H1 (cell line): ENCODE results near the gene ESPNL. TPM values are rescaled to one million over a fixed set of nuclear protein-coding genes. Genes with fewer than 3 reads are reported as not detected.

Experiments used
- CTCF ChIA-PET: fragments of 300-600 bp; sonication (Branson Sonifier 250); formaldehyde crosslinking; loops from one replicate; lab custom pipeline; 2021; ENCODE audit not compliant: partially characterized antibody; lab: Charles Lee
- POLR2A ChIA-PET: fragments of 300-600 bp; sonication (Branson Sonifier 250); formaldehyde crosslinking; loops from one replicate; lab custom pipeline; 2021; ENCODE audit warnings: inconsistent platforms; ENCODE audit not compliant: partially characterized antibody; lab: Charles Lee
- DNase-seq, 2 experiments: peaks; one replicate each; pipeline versions ENCODE4 v3.0.0 to v3.0.0-alpha.2; 2010 to 2022; ENCODE audit warnings: low spot score in 2 of 2, low read depth in 1 of 2, mixed read lengths in 1 of 2
- FAIRE-seq: peaks from 2 replicates; lab custom pipeline; 2011; peaks lifted over from hg19 to GRCh38; lab: Jason Lieb, UNC
- H2AFZ ChIP-seq: 2 replicates; pipeline ENCODE4 v1.8.1; 2012; ENCODE audit warnings: low read length, inconsistent platforms
- H2AK5ac ChIP-seq: 2 replicates; pipeline ENCODE4 v1.6.1; 2013; ENCODE audit warnings: low read depth, low read length
- H2BK120ac ChIP-seq: replicated peaks from 2 replicates; pipeline ENCODE3; 2013; ENCODE audit warnings: low read depth, low read length, inconsistent platforms
- H2BK12ac ChIP-seq: 2 replicates; pipeline ENCODE4 v1.6.1; 2013; ENCODE audit warnings: low read depth, low read length
- H2BK15ac ChIP-seq: 2 replicates; pipeline ENCODE4 v1.6.1; 2013; ENCODE audit warnings: low read length
- H2BK20ac ChIP-seq: 2 replicates; pipeline ENCODE4 v1.6.1; 2013; ENCODE audit warnings: low read length
- H2BK5ac ChIP-seq: 2 replicates; pipeline ENCODE4 v1.6.1; 2013; ENCODE audit warnings: low read depth, low read length
- H3K14ac ChIP-seq: 2 replicates; pipeline ENCODE4 v1.6.1; 2013; ENCODE audit warnings: inconsistent platforms; ENCODE audit not compliant: insufficient read length
- H3K18ac ChIP-seq: 2 replicates; pipeline ENCODE4 v1.6.1; 2013; ENCODE audit warnings: low read length; ENCODE audit errors: extremely low read depth
- H3K23ac ChIP-seq: 2 replicates; pipeline ENCODE4 v1.6.1; 2013; ENCODE audit warnings: inconsistent platforms; ENCODE audit not compliant: insufficient read length
- H3K23me2 ChIP-seq: 2 replicates; pipeline ENCODE4 v1.6.1; 2013; ENCODE audit warnings: low read depth, low read length
- H3K27ac ChIP-seq: 2 replicates; pipeline ENCODE4 v1.6.1; 2011; ENCODE audit warnings: low read depth, low read length, inconsistent platforms
- H3K27me3 ChIP-seq, 4 experiments: replicated peaks in 1 of 4; 1 replicate in 1 of 4; 2 replicates in 3 of 4; pipeline versions ENCODE4 v1.6.1 to v1.8.1; 2011 to 2013; ENCODE audit warnings: low read length in 3 of 4, mild to moderate bottlenecking in 3 of 4, inconsistent platforms in 2 of 4, mixed read lengths in 2 of 4, moderate library complexity in 1 of 4; ENCODE audit not compliant: control insufficient read depth in 3 of 4, insufficient read depth in 3 of 4; ENCODE audit errors: extremely low read depth in 1 of 4
- H3K36me3 ChIP-seq, 4 experiments: 2 replicates each; pipeline versions ENCODE4 v1.6.1 to v1.8.1; 2011 to 2013; ENCODE audit warnings: mild to moderate bottlenecking in 4 of 4, low read length in 3 of 4, moderate library complexity in 2 of 4, control low read depth in 1 of 4, inconsistent platforms in 1 of 4; ENCODE audit not compliant: insufficient read depth in 4 of 4, control insufficient read depth in 2 of 4
- H3K4ac ChIP-seq: replicated peaks from 2 replicates; pipeline ENCODE3; 2013; ENCODE audit warnings: low read length, low read depth, mixed read lengths, inconsistent platforms; ENCODE audit not compliant: insufficient read length
- H3K4me1 ChIP-seq, 4 experiments: replicated peaks in 1 of 4; 1 replicate in 1 of 4; 2 replicates in 3 of 4; pipeline versions ENCODE4 v1.6.1 to v1.8.1; 2011 to 2013; ENCODE audit warnings: low read length in 3 of 4, inconsistent platforms in 2 of 4, mixed read lengths in 1 of 4; ENCODE audit not compliant: insufficient read depth in 4 of 4, control insufficient read depth in 3 of 4
- H3K4me2 ChIP-seq, 2 experiments: 2 replicates each; pipeline versions ENCODE4 v1.6.1 to v1.8.1; 2011 to 2013; ENCODE audit warnings: low read depth in 2 of 2, low read length in 2 of 2, control low read depth in 1 of 2, inconsistent platforms in 1 of 2, mild to moderate bottlenecking in 1 of 2; ENCODE audit not compliant: insufficient read depth in 1 of 2
- H3K4me3 ChIP-seq, 4 experiments: fragments of 200-600, 300-600 bp in 1 of 4; sonication (generic), shearing (Covaris generic), sonication (Bioruptor Twin) in 1 of 4; 2 replicates each; pipeline versions ENCODE4 v1.5.1 to v1.8.1; 2011 to 2016; ENCODE audit warnings: low read length in 4 of 4, low read depth in 3 of 4, control low read depth in 2 of 4, inconsistent platforms in 2 of 4, mild to moderate bottlenecking in 2 of 4, mixed read lengths in 1 of 4, moderate library complexity in 1 of 4; ENCODE audit not compliant: insufficient read depth in 2 of 4; ENCODE audit errors: extremely low read depth in 1 of 4
- H3K56ac ChIP-seq: replicated peaks from 2 replicates; pipeline ENCODE3; 2013; ENCODE audit warnings: low read depth, mild to moderate bottlenecking, mixed read lengths, low read length, inconsistent platforms; ENCODE audit not compliant: insufficient read length
- H3K79me1 ChIP-seq: 2 replicates; pipeline ENCODE4 v1.6.1; 2013; ENCODE audit warnings: low read depth, low read length, control low read depth
- H3K79me2 ChIP-seq, 2 experiments: 2 replicates each; pipeline versions ENCODE4 v1.6.1 to v1.8.1; 2012 to 2013; ENCODE audit warnings: low read length in 2 of 2, mild to moderate bottlenecking in 2 of 2, inconsistent platforms in 1 of 2; ENCODE audit not compliant: insufficient read depth in 2 of 2, control insufficient read depth in 1 of 2
- H3K9ac ChIP-seq, 4 experiments: replicated peaks in 1 of 4; 1 replicate in 1 of 4; 2 replicates in 3 of 4; pipeline versions ENCODE4 v1.6.1 to v1.8.1; 2011 to 2013; ENCODE audit warnings: low read depth in 3 of 4, low read length in 3 of 4, control low read depth in 2 of 4, mild to moderate bottlenecking in 2 of 4, moderate library complexity in 2 of 4, inconsistent platforms in 1 of 4; ENCODE audit errors: extremely low read depth in 1 of 4
- H3K9me3 ChIP-seq, 2 experiments: 2 replicates each; pipeline versions ENCODE4 v1.6.1 to v1.8.1; 2012 to 2013; ENCODE audit warnings: mild to moderate bottlenecking in 2 of 2, moderate library complexity in 2 of 2, control low read depth in 1 of 2, inconsistent platforms in 1 of 2, low read depth in 1 of 2, low read length in 1 of 2, mixed read lengths in 1 of 2; ENCODE audit not compliant: insufficient read depth in 2 of 2
- H4K20me1 ChIP-seq, 2 experiments: replicated peaks in 1 of 2; 2 replicates each; pipeline versions ENCODE3 to v1.8.1; 2011 to 2013; ENCODE audit warnings: inconsistent platforms in 2 of 2, low read length in 2 of 2, mild to moderate bottlenecking in 1 of 2; ENCODE audit not compliant: insufficient read depth in 2 of 2, control insufficient read depth in 1 of 2
- H4K5ac ChIP-seq: 2 replicates; pipeline ENCODE4 v1.6.1; 2013; ENCODE audit warnings: low read length, low read depth, mixed read lengths, inconsistent platforms; ENCODE audit not compliant: insufficient read length
- H4K8ac ChIP-seq: 2 replicates; pipeline ENCODE4 v1.8.0; 2013; ENCODE audit warnings: mild to moderate bottlenecking, moderate library complexity, low read length, inconsistent platforms; ENCODE audit not compliant: insufficient read depth; ENCODE audit errors: extremely low read depth
- H4K91ac ChIP-seq: replicated peaks from 2 replicates; pipeline ENCODE3; 2013; ENCODE audit warnings: low read length, mixed read lengths, inconsistent platforms; ENCODE audit not compliant: insufficient read length
- CHD1 ChIP-seq: IDR thresholded peaks from 2 replicates; pipeline ENCODE4 v1.6.1; 2012; ENCODE audit warnings: low read depth, low read length, improper control_type of control experiment
- WGBS, 2 experiments: shearing (Covaris generic) in 1 of 2; methylation state at CpG; one replicate each; pipeline versions ENCODE4 v1.1.6 to v1.1.7; 2013 to 2015; ENCODE audit warnings: low lambda C conversion rate in 2 of 2, mixed read lengths in 2 of 2, inconsistent platforms in 1 of 2, low coverage in 1 of 2, missing lambda C conversion rate in 1 of 2; ENCODE audit not compliant: insufficient replicate concordance in 2 of 2, insufficient coverage in 1 of 2, insufficient read length in 1 of 2; ENCODE audit errors: extremely low coverage in 1 of 2, missing lambda C conversion rate in 1 of 2; 5-methylcytosine and 5-hydroxymethylcytosine counted together
- polyA plus RNA-seq, 7 experiments: library from polyadenylated mRNA; depleted of rRNA in 3 of 7; stranded (reverse) in 5 of 7; unstranded in 2 of 7; fragments of >200 nt in 5 of 7; fragments of 200-250 nt in 2 of 7; gene quantifications; 1 replicate in 5 of 7; 2 replicates in 1 of 7; 4 replicates in 1 of 7; pipeline versions ENCODE4 v1.2.1 to v1.2.3, GENCODE V29; 2011 to 2013; ENCODE audit warnings: missing spikeins in 2 of 7, mixed read lengths in 2 of 7
- total RNA-seq: library from RNA; stranded (reverse); fragmentation: NEBNext Ultra II Directional; extraction: Animal tissue kit (Norgen Biotek cat#: 25700); gene quantifications from 2 replicates; pipeline ENCODE4 v1.2.1, GENCODE V29; 2021

ESPNL gene
- total and polyA plus RNA-seq, 2 of the 8 experiments (the other 6 are each of a cell fraction or from before 2014, with no cell fraction given): 0.68 to 1.3 TPM

GRCh38 chr2:238067939-238068338, 32.2 kb upstream of the ESPNL start:
- Histone ChIP-seq H3K4me3 (no peak overlapping the region), H3K18ac (no peak overlapping the region), H2BK15ac (no peak overlapping the region), H3K4ac (no peak overlapping the region), H2BK12ac (no peak overlapping the region), H3K9ac (no peak overlapping the region), H3K4me2 (no peak overlapping the region), H4K5ac (no peak overlapping the region), H3K56ac (no peak overlapping the region), H2BK120ac (no peak overlapping the region), H2AFZ (no peak overlapping the region), H2BK5ac (no peak overlapping the region), H3K79me2 (peaks cover 5 to 56% of the 10 kb centered on the region in 2 experiments; a peak in 3 of 4 replicates), H3K27me3 (no peaks in the 10 kb centered on the region), H2BK20ac (no peak overlapping the region), H3K36me3 (peaks cover 19 to 83% (median 54%) of the 10 kb centered on the region in 4 experiments), H3K23me2 (no peaks in the 10 kb centered on the region), H3K23ac (no peak overlapping the region), H3K9me3 (no peaks in the 10 kb centered on the region), H4K8ac (no peak overlapping the region), H3K27ac (no peak overlapping the region), H2AK5ac (no peak overlapping the region), H4K91ac (no peak overlapping the region), H3K79me1 (peaks cover 2% of the 10 kb centered on the region; the same call in 1 of the 2 replicates), H3K14ac (no peak overlapping the region), H3K4me1 (peaks cover 0 to 3% (median 0%) of the 10 kb centered on the region in 4 experiments; a peak in 2 of 7 replicates), H4K20me1 (peaks cover 4 to 9% of the 10 kb centered on the region in 2 experiments)
- no peak for FAIRE-seq
- 85% methylated on average over 7 of the region's 7 CpGs; no CpG with 5 or more reads in 1 of the 2 experiments for WGBS, 2 experiments
- TF ChIP-seq CHD1: no peak
- CTCF ChIA-PET: no interaction called here
- no peak for DNase-seq
- POLR2A ChIA-PET: interaction anchor here (1.0 to 2.0 kb wide), 3 partner anchors 10 to 79 kb away, joined by 3 to 7 read pairs (median 4); no protein-coding TSS in a partner anchor
